GM03348 (cell line): ENCODE results near the gene ZNF70.

ENCODE experiments used
- DNase-seq: peaks from one replicate; pipeline ENCODE4 v3.0.0; 2012; ENCODE audit warnings: low spot score

ZNF70 gene

GRCh38 chr22:23692598-23693291 is 58.2 kb downstream of the ZNF70 start:
- DNase-seq, result no peak

- DNase-seq, result no peak
These were observed 59.0 kb downstream of the ZNF70 start for GRCh38 chr22:23691748-23692423.

- DNase-seq, result no peak
These were observed 60.2 kb downstream of the ZNF70 start, which contains the start of gene RGL4 for GRCh38 chr22:23690713-23691112. RGL4 (plus strand) TSS chr22:23691013; CDS start chr22:23692031, 1,018 bp downstream.

- DNase-seq, result no peak
These were observed 61.5 kb downstream of the ZNF70 start for GRCh38 chr22:23689414-23689813.
